Measurements from ENCODE around the gene SIGMAR1.

GRCh38 chr9:34634551-34635248, 2.9 kb downstream of the SIGMAR1 start:
- TF ChIP-seq CTCF (conservative IDR thresholded peaks at IDR 0.05) (no peak), ZFX (IDR thresholded peaks at IDR 0.05) (no peak)

Measured in C4-2B (cell line).